Stimulated activated CD4-positive, alpha-beta T cell treated with anti-CD3 and anti-CD28 coated beads, Interleukin-2, amount 100 ng/mL, for 48 hours (primary cell): ENCODE data around the gene TPH1.

Experiments
- DNase-seq, 2 donors: peaks; one replicate each; pipeline ENCODE4 v3.0.0-alpha.2; 2020

Gene TPH1

DNA sequence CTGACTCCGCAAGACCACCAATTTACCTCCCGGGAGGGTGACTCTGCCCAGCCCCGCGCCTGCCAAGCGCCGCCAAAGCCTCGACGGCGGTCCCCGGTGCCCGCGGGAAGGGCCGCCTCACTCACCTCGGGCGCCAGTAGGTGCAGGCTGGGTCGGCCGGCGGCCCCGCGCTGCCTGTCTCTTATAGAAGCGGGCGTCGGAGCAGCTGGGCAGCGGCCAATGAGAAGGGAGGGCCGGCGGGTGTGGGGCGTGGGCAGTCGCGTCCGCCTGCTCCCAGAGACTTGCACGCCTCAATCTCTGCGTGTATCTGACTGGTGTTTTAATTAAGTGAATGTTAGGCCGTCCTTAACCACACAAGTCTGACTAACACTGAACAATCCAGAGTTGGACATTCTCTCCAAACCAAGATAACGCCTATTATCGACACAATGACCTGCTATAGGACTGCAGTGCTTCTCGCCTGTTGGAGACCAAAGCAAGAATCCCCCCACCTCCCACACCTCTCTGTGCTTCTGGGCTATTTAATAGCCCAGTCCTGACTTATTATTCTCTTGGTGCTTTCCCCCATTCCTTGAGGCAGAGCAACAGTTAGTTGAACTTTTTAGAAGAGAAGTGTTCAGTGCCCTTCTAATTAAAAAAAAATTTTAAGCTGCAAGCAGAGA, at the start of gene TPH1:
Gene TPH1, minus strand, starts transcription at position 154 of the 662 bp plus-strand sequence. CDS start 5,507 bp downstream, outside the sequence.
- no peak for DNase-seq

DNA sequence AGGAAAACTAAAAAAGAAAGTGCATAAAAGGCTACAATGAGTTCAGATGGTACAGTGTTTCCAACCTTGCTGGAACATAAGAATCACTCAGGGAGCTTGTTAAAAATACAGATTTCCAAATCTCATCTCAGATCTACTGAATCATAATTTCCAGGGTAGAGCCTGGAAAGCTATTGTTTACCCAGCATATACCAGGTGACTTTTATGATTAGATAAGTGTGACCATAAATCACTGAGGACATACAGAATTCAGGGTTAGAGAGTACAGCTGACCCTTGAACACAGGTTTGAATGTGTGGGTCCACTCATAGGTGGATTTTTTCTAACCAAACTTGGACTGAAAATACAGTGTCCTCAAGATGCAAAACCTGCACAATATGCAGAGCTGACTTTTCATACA, 47.9 kb upstream of the TPH1 start:
- DNase-seq, result no peak

DNA sequence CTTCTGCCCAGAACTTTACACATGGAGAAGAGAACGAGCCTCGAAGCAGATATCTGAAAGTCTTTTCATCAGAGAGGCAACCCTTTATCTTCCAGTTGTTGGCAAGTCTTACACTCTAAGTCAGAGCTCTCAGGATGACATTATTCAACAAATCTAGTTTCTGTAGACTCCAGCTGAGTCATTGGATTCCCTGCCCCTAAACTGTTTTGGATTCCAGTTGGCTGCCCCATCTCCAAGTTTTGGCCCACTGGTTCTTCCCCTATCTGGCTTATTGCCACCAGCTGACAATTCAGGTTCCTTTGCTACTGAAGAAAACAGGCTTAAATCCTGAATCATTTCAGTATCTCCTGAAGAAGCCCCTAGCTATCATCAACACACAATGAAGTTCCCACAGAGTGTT, 45.7 kb upstream of the TPH1 start:
- DNase-seq, result no peak

DNA sequence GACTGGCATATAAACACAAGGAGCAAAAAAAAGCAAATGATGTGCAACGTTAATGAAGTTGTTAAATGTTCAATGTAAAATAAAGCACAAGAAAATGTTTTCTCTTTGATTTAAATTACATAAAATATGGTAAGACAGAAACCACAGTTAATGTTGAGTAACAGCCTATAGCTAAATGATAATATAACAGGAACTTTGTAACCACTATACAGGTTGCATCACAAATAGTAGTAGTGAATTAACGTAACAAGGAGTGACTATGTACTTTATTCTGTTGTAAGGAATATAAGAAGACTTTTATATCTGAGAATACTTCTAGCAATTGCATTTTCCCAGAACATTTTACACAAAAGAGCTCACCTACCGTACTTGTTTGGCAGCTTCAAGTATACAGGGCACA, 42.9 kb upstream of the TPH1 start:
- no peak for DNase-seq

- DNase-seq, result no peak
Measured at GRCh38 chr11:18088366-18088765, 42.3 kb upstream of the TPH1 start.

- DNase-seq, result no peak
Measured at GRCh38 chr11:18081551-18081950, 35.5 kb upstream of the TPH1 start.

DNA sequence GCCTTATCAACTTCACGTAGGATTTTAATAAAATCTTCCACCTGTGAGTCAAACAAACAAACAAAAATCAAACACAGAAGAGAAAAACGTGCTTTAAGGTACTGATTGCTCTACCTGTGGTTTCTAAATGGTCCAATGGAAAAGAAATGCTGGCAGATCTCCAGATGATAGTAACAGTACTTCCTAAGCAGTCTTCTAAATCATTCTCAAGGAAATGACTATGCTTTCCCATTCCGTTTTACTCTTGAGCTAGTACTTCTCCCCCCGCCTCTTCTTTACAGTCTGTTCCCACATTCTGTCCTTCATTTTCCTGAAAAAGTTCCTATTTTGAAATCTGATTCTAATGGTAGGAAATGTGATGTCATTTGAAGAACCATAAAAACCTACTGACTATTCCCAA, 34.4 kb upstream of the TPH1 start:
- no peak for DNase-seq

DNA sequence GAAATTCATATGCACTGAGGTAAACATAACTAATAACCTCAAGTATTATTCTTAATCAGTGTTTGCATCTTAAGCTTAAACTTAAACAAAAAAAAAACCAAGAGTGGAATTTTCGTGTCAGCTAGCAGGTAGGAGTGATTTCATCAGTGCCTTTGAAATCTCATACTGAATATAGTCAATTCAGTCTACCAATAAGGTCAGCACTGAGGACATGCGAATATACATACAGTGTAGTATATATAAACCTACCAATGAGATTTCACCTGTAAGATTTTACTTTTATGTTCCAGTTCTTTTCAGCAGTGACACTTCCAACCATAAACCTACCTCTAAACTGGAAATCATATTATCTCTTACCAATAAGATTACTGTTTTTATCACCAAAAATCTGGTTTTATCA, 32.8 kb upstream of the TPH1 start:
- no peak for DNase-seq

- no peak for DNase-seq
Measured at GRCh38 chr11:18075444-18075843, 29.4 kb upstream of the TPH1 start.

- no peak for DNase-seq
Measured at GRCh38 chr11:18071098-18071705, 25.1 kb upstream of the TPH1 start.

DNA sequence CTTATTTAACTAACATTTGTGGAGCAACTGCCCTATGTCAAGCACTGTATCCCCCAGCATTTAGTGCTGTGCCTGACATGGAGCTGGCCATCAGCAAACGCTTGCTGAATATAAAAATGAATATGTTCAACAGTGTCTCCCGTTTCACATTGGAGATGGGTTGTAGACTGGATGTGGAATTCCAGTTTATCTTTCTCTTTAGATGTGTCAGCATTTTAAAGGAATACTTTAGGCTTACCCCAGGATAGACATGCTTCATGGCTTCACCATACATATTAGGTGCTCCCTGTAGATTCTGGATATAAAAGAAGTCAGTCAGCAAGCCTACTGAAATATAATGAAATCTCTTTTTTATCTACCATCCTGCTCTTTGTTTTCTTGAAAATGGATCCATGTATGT, 21.3 kb upstream of the TPH1 start:
- DNase-seq, result no peak

GRCh38 chr11:18066626-18067025, 20.6 kb upstream of the TPH1 start:
- DNase-seq, result no peak

- no peak for DNase-seq
Measured at GRCh38 chr11:18065572-18065971, 19.5 kb upstream of the TPH1 start.

DNA sequence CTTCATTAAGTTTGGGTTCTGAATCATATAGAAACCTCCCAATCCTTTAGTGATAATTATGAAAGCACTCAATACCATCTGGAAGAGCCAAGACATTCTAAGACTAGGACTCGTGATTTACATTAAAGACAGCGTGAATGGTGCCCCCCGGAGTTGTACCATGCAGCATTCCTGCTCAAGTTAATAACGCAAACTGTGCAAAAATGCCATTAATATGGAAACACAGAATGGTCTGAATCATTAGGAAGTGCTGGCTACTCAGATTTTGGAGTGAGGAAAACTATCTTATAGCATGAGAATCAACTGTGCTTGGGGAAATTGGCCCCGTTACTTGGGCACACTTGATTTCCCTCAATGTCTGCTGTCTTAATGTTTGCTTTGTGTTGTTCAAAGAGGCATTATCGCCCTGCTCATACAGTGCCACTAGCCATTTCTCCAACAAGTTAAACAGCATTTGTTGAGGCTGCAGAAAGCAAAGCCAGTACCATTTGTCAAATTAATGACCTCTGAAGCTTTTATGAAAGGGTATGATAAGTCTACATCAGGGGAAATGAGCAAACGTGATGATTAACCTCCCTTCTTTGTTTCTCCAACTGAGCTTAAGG, 18.5 kb upstream of the TPH1 start:
- DNase-seq, result no peak

DNA sequence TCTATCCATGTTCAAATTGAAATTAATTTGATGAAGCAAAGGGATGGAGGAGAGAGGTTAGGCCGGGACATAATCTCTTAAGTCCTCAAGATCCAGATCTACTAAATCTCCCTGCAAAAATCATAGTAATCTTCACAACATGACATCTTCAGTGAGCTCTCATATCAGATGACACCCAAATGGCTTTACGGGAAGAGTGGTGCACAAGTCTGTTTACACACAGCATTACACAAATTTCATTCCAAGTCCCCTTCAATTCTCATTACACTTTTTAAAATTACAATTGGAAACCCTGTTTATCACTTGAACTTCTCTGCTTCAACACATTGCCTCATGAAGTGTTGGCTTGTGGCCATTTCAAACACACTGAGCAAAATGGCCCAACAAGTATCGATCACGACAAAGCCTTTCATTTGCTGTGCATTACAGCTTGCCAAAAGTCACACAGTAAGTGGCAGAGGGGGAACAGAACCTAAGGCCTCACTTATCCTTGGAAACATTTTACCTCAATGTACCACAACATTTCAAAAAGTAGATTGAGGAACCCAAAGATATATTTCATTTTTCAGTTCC, 17.9 kb upstream of the TPH1 start:
- DNase-seq, result no peak

DNA sequence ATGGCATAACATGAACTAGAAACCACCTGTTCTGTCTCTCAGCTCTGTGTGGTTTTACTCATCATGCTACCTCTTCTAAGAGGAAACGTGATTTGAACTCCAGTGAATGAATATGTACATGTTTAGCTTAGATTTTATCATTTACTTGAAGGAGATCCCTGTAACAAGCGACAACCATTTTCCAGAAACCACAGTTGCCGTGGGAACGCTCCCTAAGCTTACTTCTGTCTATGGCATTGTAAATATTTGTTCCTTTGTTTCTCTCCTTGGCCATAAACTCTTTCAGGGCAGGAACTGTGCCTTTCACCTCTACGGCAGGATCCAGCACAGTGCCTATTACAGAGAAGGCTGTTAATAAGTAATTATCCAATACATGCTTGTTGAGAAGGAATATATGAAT, 17.1 kb upstream of the TPH1 start:
- DNase-seq, result no peak

DNA sequence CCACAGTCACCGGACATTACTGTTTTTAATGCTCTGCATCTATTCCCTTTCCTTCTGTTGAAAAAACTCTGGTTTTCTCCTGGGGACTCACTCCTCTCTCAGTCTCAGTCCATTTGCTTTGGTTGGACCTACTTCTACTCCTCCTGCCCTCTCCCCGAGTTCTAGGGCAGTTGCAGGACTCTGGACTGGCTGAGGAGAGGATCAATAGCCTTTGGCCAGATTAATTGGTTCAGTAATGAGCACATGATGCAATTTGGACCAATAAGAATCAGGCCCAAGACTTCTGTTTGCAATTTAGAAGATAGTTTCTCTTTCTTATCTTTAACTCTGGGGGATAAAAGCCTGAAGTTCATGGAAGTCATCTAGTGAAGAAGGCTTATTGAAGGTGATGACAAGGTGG, 15.3 kb upstream of the TPH1 start:
- DNase-seq, result no peak

DNA sequence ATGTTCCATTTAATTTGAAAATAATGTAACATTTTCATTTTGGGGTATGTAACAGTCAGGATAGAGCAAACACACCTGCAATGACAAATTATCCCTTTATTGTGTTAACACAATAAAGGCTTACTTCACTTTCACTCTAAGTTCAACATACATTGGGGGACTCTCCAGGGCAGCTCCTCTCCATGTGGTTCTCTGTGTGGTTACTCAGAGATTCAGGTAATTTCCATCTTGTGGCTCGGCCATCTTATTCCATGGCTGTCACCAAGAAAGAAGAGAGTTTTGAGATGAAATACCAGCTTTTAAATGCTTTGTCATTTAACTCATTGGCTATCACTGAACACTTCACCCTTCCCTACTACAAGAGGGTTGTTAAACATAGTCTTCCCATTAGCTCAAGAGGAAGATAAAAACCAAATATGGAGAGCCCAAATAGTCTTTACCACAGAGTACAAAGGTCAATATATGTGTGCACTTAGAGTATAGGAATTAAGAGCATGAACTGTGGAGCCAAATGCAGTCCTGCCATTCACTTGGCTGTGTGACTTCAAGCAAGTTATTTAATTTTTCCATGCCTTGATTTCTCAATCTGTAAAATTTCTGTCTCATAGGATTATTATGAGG, 10.6 kb upstream of the TPH1 start:
- no peak for DNase-seq

GRCh38 chr11:18054511-18055103, 8.5 kb upstream of the TPH1 start:
- no peak for DNase-seq

- DNase-seq, result no peak
Measured at GRCh38 chr11:18050848-18051247, 4.8 kb upstream of the TPH1 start.

DNA sequence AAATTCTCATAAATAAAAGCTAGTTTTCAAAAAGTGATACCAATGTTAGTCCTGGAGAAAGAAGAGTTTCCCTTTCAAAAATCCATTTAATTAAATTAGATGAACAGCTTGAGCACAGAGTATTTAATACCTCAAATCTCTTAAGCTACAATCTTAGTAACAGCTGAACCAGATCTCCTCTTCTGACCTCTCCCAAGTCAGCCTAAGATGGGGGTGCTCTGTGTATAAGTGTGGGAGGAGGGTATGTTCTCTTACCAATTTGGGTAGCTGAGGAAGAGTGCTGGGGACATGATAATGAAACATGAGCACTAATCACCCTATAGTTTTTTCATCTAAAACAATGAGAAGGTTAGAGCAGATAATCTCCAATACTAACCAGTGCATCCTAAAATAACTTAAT, 9.6 kb downstream of the TPH1 start:
- DNase-seq, result no peak

DNA sequence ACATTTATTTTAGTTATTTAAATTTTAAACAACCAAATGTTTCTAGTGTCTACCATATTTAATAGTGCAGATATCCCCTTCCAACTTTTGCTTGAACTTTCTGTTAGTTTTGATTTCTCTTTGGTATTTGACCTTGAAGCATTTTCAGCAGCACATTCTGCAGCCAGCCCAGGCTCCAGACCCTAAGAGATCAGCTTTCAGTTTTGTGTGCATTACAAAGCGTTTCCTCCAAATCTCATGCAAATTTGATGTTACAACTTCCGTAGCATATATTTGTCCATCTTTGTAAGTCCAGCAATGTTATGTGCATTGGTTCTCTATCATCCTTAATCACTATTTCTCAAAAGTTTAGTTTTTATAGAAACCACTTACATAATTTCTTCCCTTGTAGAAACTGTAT, 18.6 kb downstream of the TPH1 start:
- no peak for DNase-seq

DNA sequence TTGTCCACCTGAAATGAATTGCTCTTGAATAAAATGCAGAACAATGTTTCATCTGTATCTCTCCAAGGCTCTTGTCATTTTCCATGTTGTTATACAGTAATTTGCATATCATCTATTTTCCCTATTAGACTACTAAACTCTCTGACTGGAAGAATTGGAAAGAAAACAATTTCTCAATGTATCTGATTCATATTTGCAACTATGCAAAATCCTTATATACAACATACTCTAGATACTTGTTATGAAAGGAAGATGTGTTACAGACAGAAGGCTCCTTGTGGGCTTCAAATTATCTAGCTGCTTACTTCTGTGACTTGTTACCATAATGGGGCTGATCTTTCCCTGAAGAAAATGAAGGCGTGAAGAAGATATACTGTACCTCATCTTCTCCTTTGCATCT, 23.6 kb downstream of the TPH1 start:
- DNase-seq, result no peak

DNA sequence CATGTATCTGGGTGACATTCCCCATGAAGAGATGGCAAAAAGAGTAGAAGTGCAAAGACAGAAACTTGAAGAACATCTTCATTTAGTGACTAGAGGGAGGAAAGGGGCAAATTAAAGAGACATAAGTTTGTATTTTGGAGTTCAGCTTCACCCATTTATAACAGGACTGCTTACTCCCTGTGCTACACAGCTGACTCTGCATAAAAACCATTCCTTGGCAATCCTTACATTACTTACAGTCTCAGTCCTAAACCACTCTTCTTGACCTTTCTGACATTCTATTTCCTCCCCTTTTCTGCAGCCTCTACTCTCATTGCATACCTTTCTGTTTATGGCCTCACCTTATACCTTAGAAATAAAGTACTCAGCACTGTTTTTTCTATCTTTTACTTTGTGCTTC, 26.4 kb downstream of the TPH1 start:
- DNase-seq, result no peak
